Measurements from ENCODE around the gene MPDU1.
"Not testable (repeated sequence)": the region's sequence is repeated elsewhere in the genome, so short reads cannot be mapped to it uniquely, and the experiment has no call there.

The MPDU1 gene

GRCh38 chr17:7614425-7615264 lies 31.0 kb downstream of the MPDU1 start, which contains the start of gene FXR2:
TSS of gene FXR2 (minus strand) at chr17:7614897. CDS start at chr17:7614532, 365 bp downstream.
- DNase-seq (ENCODE audit: low read depth), result peak; percentile 93

- no peak for DNase-seq (ENCODE audit: low read depth)
Measured at GRCh38 chr17:7615265-7615747, 31.7 kb downstream of the MPDU1 start.

GRCh38 chr17:7618608-7619007 lies 35.0 kb downstream of the MPDU1 start:
- no peak for DNase-seq (ENCODE audit: low read depth)

DNA sequence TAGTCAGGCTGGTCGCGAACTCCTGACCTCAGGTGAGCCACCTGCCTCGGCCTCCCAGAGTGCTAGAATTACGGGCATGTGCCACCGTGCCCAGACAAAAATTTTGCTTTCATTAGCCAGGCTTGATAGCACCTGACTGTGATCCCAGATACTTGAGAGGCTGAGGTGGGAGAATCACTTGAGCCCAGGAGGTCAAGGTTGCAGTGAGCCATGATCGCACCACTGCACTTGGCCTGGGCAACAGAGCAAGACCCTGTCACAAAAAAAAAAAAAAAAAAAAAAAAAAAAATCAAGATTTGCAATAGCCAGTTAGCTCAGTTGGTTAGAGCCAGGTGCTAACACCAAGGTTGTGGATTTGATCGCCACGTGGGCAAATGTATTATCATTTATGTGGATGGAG lies 37.2 kb downstream of the MPDU1 start:
- no peak for DNase-seq (ENCODE audit: low read depth)

DNA sequence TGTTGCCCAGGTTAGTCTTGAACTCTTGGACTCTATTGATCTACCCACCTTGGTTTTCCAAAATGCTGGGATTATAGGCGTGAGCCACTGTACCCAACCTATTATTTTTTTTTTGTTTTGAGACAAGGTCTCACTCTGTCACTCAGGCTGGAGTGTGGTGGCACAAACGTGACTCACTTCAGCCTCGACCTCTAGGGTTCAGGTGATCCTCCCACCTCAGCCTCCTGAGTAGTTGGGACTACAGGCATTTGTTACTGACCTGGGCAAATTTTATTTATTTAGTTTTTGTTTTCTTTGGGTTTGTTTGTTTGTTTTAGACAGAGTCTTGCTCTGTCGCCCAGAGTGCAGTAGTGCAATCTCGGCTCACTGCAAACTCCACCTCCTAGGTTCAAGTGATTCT lies 40.0 kb downstream of the MPDU1 start:
- DNase-seq (ENCODE audit: low read depth), result no peak

- DNase-seq (ENCODE audit: low read depth), result not testable (repeated sequence)
Measured at GRCh38 chr17:7625749-7626148, 42.1 kb downstream of the MPDU1 start.

DNA sequence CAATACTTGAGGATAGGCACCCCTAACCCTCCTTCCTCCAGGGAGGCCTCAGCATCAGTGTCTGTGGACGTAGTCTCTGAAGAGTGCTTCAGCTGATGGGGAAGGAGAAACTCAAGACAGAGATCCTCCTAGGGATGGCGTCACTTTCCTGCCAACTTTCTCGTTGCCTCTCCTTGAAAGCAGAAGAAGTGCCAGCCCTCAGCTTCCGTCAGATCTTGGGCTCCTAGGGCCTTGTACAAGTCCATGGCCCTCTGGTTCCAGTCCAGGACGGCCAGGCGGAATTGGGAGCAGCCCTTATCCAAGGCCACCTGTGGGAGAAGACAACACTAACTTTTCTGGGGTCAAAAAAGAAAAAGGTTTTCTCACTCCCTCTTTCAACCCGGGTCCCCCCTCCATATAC lies 42.7 kb downstream of the MPDU1 start:
- no peak for DNase-seq (ENCODE audit: low read depth)

GRCh38 chr17:7626956-7627249 lies 43.3 kb downstream of the MPDU1 start:
- no peak for DNase-seq (ENCODE audit: low read depth)

DNA sequence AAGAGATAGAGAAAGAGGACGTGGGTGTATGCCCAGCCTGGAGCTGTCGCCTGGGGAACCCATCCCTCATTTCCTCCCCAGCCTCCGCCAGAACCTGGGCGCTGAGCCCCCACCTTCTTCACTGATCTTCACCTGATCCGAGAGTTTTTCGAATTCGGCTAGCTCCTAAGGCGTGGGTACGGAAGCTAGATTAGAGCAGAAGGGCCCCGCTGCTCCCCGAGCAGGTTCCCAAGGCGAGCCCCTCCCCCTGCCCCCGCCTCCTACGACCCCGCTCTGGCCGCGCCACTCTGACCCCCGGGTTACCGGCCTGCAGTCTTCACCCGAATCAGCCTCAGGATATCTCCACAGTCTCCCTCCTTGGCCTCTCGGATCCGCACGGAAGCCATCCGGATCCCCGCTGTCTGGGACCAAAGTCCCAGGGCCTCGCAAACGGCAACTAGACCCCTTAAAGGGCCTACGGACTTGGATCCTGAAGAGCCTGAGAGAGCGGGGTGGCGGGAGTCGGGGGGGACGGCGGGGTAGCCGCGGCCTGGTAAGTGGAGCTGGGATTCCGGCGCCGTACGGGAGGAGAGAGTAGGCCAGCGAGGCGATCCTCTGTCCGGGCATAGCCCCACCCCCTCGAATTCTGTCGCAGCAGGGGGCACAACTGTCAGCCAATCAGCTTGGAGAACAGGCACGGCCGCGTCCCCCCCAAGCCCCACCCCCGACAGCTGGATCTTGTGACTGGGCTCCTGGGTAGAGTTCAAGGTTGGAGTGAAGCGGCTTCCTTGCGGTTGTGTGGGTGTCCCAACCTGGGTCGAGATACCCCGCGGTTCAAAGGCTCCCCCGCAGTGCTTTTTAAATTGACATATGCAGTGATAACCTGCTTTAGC lies 43.8 kb downstream of the MPDU1 start, which contains the start of gene SAT2:
Gene SAT2, minus strand, starts transcription at position 572 of the 872 bp plus-strand sequence. Its CDS starts 186 bp downstream, at position 386.
- DNase-seq (ENCODE audit: low read depth), result peak; percentile 49

- no peak for DNase-seq (ENCODE audit: low read depth)
Measured at GRCh38 chr17:7629939-7630571, 46.4 kb downstream of the MPDU1 start, which contains the start of gene SHBG. TSS of gene SHBG (plus strand) at chr17:7630135. CDS start at chr17:7630173, 38 bp downstream.

- DNase-seq (ENCODE audit: low read depth), result no peak
Measured at GRCh38 chr17:7631398-7632380, 48.0 kb downstream of the MPDU1 start.

- no peak for DNase-seq (ENCODE audit: low read depth)
Measured at GRCh38 chr17:7632492-7632894, 48.8 kb downstream of the MPDU1 start.

GRCh38 chr17:7633093-7633492 lies 49.4 kb downstream of the MPDU1 start:
- DNase-seq (ENCODE audit: low read depth), result no peak

GRCh38 chr17:7634384-7634783 lies 50.7 kb downstream of the MPDU1 start:
- DNase-seq (ENCODE audit: low read depth), result no peak

DNA sequence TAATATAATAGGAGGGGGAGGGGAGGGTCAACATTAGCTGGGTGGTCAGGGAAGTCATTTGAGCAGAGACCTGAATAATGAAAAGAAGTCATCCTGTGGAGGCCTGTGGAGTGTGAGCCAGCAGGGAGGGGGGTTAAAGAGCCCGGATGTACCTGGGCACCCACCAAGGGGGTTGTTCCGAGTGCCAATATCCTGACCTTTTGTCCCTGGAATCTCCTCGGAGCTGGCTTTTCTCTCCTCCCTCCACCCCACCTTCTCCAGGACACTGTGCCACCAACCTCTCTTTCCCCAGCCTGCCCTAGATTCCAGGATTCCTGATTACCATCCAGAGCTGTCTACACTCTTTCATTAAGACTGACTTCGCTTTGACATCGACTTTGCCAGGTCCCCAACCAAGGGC lies 52.5 kb downstream of the MPDU1 start:
- no peak for DNase-seq (ENCODE audit: low read depth)
